Osteocyte (in vitro differentiated cells): ENCODE data around the gene KHDC4. TPM values are rescaled to one million over a fixed set of nuclear protein-coding genes. Genes with fewer than 3 reads are reported as not detected.

Source experiments
- DNase-seq: peaks from one replicate; pipeline ENCODE4 v3.0.0; 2021; ENCODE audit warnings: mixed read lengths; ENCODE audit not compliant: unreplicated experiment; ENCODE audit errors: extremely low spot score
- H3K27ac Mint-ChIP-seq: one replicate; pipeline ENCODE4 v1.8.0; 2021; ENCODE audit warnings: mild to moderate bottlenecking, mixed read lengths; ENCODE audit not compliant: unreplicated experiment
- H3K27me3 Mint-ChIP-seq: one replicate; pipeline ENCODE4 v1.8.0; 2021; ENCODE audit warnings: mixed read lengths; ENCODE audit not compliant: unreplicated experiment
- H3K36me3 Mint-ChIP-seq: one replicate; pipeline ENCODE4 v1.8.0; 2021; ENCODE audit warnings: mixed read lengths; ENCODE audit not compliant: unreplicated experiment
- H3K4me1 Mint-ChIP-seq: one replicate; pipeline ENCODE4 v1.8.0; 2021; ENCODE audit warnings: mixed read lengths; ENCODE audit not compliant: unreplicated experiment
- H3K4me3 Mint-ChIP-seq: one replicate; pipeline ENCODE4 v1.8.0; 2021; ENCODE audit warnings: mild to moderate bottlenecking, moderate library complexity, mixed read lengths; ENCODE audit not compliant: unreplicated experiment
- H3K9me3 Mint-ChIP-seq: one replicate; pipeline ENCODE4 v1.8.0; 2021; ENCODE audit warnings: mixed read lengths; ENCODE audit not compliant: unreplicated experiment
- CTCF ChIP-seq: fragments of 200-600 bp; sonication (generic); IDR thresholded peaks from 2 replicates; pipeline ENCODE4 v1.5.0; 2021; ENCODE audit warnings: antibody characterized with exemption, mild to moderate bottlenecking, moderate library complexity
- total RNA-seq: library from RNA; stranded (reverse); gene quantifications from 2 replicates; pipeline ENCODE4 v1.2.1, GENCODE V29; 2021

KHDC4 gene
- total RNA-seq, 1 donor from 2014 or later, result 53.7 TPM

GRCh38 chr1:155920717-155921116 lies 13.5 kb downstream of the KHDC4 start:
- Mint-ChIP-seq H3K9me3 (no peaks in the 10 kb centered on the region), H3K36me3 (peaks cover 51% of the 10 kb centered on the region), H3K27me3 (no peaks in the 10 kb centered on the region), H3K27ac (no peak overlapping the region), H3K4me3 (no peak overlapping the region), H3K4me1 (no peaks in the 10 kb centered on the region)
- DNase-seq, result no peak
- TF ChIP-seq CTCF, result no peak

DNA sequence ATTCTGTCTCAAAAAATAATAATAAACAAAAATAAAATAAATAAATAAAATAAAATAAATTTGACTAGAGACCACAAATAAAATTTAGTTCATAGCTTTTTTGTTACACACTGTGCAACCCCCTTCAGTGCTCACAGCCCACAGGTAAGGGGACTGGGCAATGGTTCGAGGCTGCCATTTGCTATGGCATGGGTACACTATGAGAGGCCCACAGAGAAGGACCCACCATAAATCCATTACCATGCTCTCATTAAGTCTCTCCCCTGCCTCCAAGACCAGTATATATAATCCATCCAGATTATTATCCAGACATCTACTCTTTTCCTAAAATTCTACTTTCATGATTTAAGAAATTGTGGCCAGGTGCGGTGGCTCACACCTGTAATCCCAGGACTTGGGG lies 14.4 kb downstream of the KHDC4 start:
- Mint-ChIP-seq H3K9me3 (no peaks in the 10 kb centered on the region), H3K4me1 (no peaks in the 10 kb centered on the region), H3K27ac (no peak overlapping the region), H3K4me3 (no peak overlapping the region), H3K27me3 (no peaks in the 10 kb centered on the region), H3K36me3 (peaks cover 47% of the 10 kb centered on the region)
- TF ChIP-seq CTCF, result no peak
- no peak for DNase-seq

DNA sequence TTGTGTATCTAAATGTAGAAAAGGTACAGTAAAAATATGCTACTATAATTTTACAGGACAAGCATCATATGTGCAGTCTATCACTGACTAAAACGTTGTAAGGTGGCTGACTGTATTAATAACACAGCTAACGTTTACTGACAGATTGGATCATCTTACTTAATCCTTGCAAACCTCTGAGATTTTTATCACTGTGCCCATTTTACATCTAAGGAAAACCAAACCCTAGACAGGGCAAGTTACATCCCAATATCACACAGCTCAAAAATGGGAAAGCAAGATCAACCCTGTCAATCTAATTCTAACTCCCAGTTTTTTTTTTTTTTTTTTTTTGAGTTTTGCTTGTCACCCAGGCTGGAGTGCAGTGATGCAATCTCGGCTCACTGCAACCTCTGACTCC lies 15.6 kb downstream of the KHDC4 start:
- Mint-ChIP-seq H3K4me1 (no peaks in the 10 kb centered on the region), H3K9me3 (no peaks in the 10 kb centered on the region), H3K36me3 (peaks cover 52% of the 10 kb centered on the region), H3K27me3 (no peaks in the 10 kb centered on the region), H3K27ac (no peak overlapping the region), H3K4me3 (no peak overlapping the region)
- no peak for DNase-seq
- no peak for TF ChIP-seq CTCF

DNA sequence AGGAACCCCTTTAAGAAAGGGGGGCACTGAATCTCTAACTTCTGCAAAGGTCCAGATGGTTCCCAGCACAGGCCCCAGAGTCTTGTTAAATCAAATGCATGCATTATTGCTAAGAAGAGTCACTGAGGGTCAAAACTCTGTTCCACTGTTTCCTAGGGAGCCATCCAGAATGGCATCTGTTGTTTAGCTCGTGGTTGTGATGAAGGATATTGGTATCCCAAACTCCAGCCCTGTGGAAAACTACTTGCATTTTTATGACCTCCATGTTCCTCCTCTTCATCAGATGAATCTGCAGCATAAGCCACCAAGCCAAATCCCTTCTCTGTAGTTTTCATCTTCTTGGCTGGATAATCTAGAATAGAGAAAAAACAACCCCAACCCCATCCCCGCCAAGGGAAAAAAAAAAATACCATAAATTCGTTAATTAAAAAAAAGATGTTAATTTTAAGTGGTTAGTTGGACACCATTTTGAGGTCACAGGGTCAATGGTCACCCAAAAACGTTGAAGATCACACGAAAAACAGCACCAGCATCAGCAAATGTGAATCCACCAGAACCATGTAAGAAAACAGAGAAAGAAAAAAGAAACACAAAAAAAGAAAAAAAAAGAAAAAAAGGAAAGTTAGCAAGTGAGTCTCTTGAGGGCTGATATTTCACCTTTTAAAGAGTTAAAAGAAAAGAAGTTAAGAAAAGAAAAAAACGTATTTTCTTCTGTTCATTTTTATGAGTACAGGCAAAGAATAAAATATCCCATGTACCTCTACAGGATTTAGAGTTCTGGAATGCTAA lies 20.1 kb downstream of the KHDC4 start:
- Mint-ChIP-seq H3K27me3 (no peaks in the 10 kb centered on the region), H3K4me1 (peaks cover 20% of the 10 kb centered on the region), H3K27ac (peak overlapping the region; percentile 66), H3K4me3 (no peak overlapping the region), H3K36me3 (peaks cover 33% of the 10 kb centered on the region), H3K9me3 (no peaks in the 10 kb centered on the region)
- TF ChIP-seq CTCF, result no peak
- DNase-seq, result peak; percentile 32

DNA sequence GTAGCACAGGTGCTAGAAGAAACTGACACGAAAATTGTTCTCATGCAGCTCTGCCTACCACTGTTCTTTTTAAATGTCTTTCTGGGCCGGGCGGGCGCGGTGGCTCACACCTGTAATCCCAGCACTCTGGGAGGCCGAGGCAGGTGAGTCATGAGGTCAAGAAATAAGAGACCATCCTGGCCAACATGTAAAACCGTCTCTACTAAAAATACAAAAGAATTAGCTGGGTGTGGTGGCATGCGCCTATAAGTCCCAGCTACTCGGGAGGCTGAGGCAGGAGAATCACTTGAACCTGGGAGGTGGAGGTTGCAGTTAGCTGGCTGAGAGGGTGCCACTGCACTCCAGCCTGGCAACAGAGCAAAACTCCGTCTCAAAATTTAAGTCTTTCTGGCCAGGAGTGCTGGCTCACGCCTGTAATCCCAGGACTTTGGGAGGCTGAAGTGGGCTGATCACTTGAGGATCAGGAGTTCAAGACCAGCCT lies 22.1 kb downstream of the KHDC4 start:
- no peak for TF ChIP-seq CTCF
- peak; percentile 65 for DNase-seq
- Mint-ChIP-seq H3K36me3 (peaks cover 34% of the 10 kb centered on the region), H3K27me3 (no peaks in the 10 kb centered on the region), H3K9me3 (no peaks in the 10 kb centered on the region), H3K4me3 (peak overlapping the region; percentile 98), H3K27ac (peak overlapping the region; percentile 99), H3K4me1 (peaks cover 21% of the 10 kb centered on the region)
